GM21825 (cell line): ENCODE data around the gene RBPJL.

Experiments used
- ATAC-seq: cut with Tn5 transposase; IDR thresholded peaks from one replicate; pipeline ENCODE4 v1.9.1; 2021; ENCODE audit warnings: mild to moderate bottlenecking, moderate library complexity; ENCODE audit not compliant: unreplicated experiment

The RBPJL gene, protein sequence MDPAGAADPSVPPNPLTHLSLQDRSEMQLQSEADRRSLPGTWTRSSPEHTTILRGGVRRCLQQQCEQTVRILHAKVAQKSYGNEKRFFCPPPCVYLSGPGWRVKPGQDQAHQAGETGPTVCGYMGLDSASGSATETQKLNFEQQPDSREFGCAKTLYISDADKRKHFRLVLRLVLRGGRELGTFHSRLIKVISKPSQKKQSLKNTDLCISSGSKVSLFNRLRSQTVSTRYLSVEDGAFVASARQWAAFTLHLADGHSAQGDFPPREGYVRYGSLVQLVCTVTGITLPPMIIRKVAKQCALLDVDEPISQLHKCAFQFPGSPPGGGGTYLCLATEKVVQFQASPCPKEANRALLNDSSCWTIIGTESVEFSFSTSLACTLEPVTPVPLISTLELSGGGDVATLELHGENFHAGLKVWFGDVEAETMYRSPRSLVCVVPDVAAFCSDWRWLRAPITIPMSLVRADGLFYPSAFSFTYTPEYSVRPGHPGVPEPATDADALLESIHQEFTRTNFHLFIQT

GRCh38 chr20:45306431-45306982 is at the start of gene RBPJL:
Gene RBPJL, plus strand, starts transcription at chr20:45306840. Its CDS starts 83 bp downstream, at chr20:45306923.
- no peak for ATAC-seq

DNA sequence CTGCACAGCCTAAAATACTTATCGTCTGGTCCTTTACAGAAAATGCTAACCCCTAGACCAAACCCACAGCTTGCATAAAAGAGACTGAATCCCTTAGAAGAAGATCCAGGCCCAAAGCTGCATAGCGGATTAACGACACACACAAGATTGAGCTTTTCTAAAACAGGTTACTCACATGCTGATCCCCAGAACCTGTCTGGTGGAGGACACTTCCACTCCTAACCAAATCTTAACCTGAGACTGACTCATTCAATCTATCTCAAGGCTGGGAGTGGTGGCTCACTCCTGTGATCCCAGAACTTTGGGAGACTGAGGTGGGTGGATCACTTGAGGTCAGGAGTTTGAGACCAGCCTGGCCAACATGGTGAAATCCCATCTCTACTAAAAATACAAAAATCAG is 49.5 kb upstream of the RBPJL start:
- no peak for ATAC-seq

DNA sequence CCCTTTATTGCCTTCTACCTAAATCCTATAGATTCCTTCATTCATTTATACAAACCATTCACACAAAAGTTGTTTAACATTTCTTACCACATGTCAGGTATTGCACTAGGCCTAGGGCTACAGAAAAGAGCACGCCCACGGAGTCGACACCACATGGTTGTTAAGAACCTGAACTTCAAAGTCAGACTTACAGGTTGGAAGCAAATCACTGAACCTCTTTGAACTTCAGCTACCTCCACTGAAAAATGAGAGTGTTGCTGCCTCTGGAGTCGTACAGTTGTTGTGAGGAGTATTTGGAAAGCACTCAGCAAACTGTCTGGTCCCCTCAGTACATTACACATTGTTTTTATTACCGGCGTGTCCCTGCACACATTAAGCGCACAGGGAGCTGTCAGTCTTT is 48.9 kb upstream of the RBPJL start:
- no peak for ATAC-seq

- no peak for ATAC-seq
Observed at GRCh38 chr20:45258259-45258658, 48.4 kb upstream of the RBPJL start.

DNA sequence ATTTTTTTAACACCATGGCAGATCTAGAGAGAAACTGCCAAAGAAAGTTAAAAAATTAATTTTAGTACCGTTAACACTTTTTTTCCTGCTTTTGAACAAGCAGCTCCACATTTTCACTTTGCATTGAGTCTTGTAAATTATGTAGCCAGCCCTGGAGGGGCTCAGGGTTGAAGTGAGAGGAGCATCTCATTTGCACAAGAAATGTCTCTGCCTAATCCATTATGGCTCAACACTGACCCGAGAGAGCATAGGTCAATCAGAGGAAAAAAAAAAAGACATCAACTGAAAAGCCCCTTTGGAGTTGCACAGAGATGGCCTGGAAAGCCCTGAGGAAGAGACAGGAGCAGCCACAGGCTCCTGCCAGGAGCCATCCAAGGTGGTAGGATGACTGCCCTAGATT is 48.0 kb upstream of the RBPJL start:
- ATAC-seq = no peak

GRCh38 chr20:45263556-45264266 is 42.9 kb upstream of the RBPJL start:
- no peak for ATAC-seq

DNA sequence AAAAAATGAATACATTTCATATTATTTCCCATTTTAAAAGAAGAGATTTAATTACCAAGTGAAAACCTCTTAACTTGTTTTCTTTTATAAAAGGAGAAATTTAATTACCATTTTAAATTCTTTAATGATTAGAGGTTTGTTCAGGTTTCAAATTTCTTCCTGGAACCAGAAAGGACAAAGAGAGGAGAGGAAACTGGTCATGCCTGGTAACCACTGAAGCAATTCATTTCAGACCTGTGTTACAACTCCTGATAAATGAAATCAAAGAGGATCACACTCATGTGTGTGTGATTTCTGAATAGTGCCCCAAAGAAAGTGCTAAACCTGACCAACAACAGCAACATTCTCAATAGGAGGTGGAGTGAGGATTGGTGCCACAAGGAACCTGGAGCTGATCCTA is 39.7 kb upstream of the RBPJL start:
- no peak for ATAC-seq

DNA sequence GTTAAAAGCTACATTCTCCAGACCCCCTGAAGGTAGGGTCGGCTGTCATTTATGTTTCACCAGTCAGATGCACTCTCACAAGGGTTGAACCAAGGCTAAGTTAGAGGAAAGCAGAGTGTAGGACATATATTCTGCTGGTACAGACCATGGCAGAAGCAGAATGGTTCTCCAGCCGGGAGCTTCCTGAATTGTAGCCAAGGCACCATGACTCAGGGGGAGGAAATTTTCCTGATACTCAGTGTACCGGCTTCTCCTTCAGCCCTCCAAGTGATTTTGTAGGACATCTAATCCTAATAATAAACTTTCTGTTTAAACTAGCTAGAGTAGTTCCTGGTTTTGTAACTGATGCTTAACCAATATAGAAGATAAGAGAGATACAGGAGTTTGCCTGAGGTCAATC is 38.1 kb upstream of the RBPJL start:
- no peak for ATAC-seq

DNA sequence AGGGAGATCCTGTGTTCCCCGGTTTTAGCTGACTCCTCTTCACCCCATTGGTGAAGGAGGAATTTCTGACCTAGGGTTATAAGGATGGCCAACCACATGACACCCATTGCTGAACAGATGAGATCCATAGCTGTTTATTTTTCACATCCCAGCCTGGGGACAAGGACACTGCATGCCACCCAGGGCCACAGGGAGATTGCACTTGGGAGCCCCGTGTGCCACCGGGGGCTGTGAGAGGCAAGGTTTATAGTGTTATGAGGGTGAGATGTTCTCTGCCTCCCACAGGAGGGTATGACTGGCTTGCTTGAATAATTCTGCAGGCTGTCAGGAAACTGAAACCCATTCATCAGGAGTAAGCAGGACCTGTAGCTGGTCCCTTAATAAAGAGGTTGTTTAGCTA is 37.6 kb upstream of the RBPJL start:
- no peak for ATAC-seq

DNA sequence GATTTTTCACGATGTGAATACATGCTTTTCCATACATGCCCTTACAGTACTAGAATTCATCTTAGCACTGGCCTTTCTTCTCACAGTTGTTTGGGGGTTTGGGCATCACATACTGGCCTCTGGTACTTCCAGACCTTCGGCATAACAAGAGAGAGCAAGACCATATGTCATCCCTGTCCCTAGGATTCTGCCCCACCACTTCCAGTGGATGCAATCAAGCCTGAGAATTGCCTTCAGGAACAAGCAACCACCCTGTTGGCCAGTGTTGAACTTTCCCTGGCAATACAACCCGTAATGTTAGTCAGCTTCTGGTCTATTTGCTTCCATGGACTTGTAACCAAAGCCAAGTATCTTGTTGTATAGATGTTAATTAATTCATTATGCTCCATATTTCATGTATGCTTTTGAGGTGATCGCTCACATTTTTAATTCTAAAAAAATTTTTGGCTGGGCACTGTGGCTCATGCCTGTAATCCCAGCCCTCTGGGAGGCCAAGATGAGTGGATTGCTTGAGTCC is 36.8 kb upstream of the RBPJL start:
- no peak for ATAC-seq

GRCh38 chr20:45275338-45275737 is 31.3 kb upstream of the RBPJL start:
- no peak for ATAC-seq

DNA sequence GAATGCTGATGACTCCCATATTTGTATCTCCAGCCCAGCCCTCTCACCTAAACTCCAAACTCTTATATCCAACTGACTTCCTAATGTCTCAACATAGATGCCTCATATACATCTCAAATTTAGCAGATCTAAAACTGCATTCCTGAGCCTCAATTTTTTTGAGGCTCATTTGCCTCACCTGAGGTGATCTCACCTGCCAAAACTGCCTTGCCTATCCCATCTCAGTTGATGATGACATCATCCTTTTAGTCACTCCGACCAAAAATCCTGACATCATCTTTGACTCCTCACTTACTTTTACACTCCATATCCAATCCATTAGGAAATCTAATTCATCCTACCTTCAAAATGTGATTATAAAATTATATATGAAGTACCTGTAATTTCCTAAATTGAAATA is 26.6 kb upstream of the RBPJL start:
- ATAC-seq = no peak

GRCh38 chr20:45282700-45283550 is 23.7 kb upstream of the RBPJL start:
- no peak for ATAC-seq

- no peak for ATAC-seq
Observed at GRCh38 chr20:45283551-45284057, 23.0 kb upstream of the RBPJL start.

DNA sequence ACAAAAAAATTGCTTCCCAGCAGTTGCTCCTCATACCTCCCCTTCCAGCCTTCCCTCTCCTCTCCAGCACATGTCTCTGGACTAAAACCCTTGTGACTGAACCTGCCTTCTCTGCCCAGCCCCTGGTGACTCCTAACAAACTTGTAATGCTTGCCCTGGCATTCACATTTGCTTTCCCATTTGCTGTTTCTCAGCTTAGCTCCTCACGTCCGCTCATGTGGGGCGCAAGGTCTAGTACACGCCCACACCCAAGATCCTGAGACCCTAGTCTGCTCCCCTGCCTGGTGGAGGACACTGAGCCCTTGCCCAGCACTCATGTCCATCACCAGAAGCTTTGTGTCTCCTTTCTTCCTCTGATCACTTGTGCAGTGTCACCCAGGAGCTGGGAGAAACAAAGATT is 18.3 kb upstream of the RBPJL start:
- no peak for ATAC-seq

- no peak for ATAC-seq
Observed at GRCh38 chr20:45288860-45289259, 17.8 kb upstream of the RBPJL start.

DNA sequence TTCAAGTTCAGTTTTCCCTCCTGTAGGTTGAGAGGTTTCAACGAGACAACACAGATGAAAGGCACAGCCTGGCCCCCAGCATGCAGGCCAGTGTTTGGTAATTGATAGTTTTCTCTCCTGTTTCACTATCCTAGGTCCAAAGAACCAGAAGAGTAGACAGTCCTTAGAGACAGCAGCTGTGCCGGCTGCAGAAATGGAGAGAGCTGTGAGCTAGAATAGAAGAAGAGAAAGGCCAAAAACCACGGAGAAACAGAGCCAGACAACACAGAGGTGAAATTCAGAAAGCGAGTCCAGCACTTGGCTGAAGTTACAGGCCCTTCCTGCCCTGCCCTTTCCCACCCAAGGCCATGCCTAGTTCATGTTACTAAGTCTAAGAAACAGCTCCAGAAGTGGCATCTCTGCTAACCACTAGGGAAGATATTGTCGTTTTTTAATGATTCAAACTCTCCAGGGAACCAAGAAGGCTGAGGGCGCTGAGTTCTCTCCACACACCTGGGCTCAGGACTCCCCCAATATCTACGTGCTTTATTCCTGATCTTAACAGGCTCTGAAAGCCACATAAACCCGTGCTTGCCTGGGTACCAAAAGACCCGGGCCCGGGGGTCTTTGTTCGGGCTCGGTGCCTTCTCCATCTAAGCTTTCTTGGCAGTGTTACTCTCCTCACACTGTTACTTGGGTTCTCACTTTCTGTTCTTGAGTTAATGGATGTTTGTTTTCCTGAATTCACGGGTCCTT is 16.5 kb upstream of the RBPJL start:
- no peak for ATAC-seq

DNA sequence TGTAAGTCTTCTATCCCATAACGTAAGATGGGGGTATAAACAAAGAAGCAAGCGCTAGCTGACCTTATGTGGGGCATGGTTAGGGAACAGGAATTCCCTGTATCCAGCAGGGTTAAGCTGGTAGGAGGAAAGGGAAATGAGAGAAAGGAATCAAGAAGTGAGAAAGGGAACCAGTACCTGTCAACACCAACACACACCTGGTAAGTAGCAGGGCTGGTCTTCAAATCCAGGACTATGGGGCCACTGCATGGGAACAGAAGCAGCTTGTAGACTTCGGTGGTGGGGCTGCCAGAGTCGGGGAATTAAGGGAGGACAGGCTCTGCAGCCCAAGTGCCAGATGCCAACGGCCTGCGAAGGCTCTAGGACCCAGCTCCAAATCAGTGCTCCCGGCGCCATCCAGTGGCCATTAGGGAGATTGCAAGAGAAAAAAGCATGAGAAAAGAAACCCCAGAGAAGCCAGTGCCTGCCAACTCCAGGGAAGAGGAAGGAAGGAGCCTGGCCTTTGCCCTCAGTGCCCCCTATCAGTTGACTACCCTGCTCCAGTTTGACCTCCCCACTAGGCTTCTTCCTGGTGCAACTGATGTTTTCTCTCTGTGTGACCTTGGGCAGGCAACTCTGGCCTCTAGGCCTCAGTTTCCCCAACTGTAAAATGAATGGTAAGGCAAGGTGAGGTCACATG is 15.8 kb upstream of the RBPJL start:
- no peak for ATAC-seq

DNA sequence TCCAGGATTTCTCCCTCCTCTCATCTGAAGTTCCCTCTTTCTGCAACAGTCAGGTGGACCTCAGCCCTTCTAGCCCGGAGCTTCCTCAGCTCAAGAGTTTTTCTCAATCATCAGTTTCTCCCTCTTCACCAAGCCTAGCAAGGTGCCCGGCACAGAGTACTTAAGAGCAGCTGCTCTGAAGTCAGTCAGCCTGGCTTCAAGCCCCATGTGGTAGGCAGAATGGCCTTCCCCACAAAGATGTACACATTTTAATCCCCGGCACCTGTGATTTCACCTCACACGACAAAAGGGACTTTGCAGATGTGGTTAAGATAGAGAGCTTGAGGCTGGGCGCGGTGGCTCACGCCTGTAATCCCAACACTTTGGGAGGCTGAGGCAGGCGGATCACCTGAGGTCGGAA is 15.1 kb upstream of the RBPJL start:
- no peak for ATAC-seq
